GM19025 (cell line): ENCODE measurements around the gene VWA3B.

Experiments
- ATAC-seq: cut with Tn5 transposase; IDR thresholded peaks from one replicate; pipeline ENCODE4 v1.9.1; 2021; ENCODE audit warnings: mild to moderate bottlenecking, low read depth, moderate library complexity; ENCODE audit not compliant: unreplicated experiment

The VWA3B gene

DNA sequence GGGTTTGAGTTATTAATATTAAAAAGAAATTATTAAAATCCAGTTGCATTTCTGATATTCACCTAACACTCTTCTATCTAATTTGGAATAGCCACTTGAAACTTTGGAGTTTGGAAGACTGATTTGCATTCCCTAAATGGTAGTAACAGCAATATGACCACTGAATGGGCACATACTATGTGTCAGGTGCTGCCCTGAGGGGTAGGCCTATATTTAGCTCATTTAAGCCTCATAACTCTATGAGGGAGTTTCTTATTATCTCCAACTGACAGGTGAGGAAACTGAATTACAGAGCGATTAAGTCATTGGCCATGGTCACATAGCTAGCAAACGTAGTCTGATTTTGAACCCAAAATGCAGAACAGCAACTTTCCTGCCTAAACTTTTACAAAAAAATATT is 77.3 kb downstream of the VWA3B start:
- ATAC-seq: no peak

DNA sequence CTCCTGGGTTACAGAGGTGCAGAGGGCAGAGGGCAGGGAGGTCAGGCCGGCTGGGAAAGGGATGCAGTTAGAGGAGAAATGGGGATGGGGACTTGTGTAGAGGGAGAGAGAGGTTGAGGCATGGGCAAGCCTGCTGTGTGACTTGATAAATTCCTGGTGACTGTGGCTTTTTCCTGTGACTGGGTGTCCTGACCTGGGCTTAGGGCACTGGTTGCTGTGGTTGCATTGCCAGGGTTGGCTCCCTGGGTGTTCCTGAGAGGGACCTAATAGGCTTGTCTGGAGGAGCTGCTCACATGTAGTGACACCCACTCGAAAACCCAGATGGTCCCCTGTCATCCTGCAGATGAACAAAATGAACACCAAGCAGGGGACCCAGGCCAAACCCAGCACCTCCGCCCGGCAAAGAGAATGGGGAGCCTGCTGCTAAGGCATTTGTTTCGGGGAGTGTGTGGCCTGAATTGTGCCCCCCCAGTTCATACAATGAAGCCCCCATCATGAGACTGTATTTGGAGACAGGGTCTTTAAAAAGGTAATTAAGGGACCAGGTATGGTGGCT is 78.6 kb downstream of the VWA3B start:
- no peak for ATAC-seq

DNA sequence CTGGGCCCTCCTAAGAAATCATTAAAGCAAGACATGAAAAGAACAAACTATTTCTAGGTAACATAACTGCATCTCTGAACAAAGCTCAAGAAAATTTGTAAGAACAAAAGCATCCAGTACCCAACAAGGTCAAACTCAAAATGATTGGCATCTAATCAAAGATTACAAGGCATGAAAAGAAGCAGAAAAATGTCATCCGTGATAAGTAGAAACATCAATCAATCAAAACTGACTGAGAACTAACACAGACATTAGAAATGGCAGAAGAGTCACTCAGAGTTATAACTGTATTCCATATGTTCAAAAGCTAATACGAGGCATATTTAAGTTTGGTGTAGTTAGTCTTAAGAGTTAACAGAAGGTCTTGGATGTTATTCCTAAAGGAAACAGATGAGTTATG is 80.9 kb downstream of the VWA3B start:
- no peak for ATAC-seq

DNA sequence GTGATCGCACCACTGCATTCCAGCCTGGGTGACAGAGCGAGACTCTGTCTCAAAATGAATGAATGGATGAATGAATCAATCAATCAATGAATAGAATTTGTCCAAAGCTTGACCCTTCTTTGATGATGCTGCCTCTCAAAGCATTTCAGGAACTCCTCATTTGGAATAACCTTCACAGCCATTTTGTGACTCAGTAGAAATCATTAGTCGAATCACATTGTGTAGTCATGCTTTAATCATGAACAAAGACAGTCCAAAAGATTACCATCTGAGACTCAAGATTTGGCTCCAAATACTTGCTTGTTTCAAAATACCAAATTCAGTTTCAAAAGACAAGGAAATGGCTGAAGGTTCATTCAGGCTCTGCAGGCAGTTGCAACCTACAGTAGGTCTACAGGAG is 83.1 kb downstream of the VWA3B start:
- no peak for ATAC-seq

DNA sequence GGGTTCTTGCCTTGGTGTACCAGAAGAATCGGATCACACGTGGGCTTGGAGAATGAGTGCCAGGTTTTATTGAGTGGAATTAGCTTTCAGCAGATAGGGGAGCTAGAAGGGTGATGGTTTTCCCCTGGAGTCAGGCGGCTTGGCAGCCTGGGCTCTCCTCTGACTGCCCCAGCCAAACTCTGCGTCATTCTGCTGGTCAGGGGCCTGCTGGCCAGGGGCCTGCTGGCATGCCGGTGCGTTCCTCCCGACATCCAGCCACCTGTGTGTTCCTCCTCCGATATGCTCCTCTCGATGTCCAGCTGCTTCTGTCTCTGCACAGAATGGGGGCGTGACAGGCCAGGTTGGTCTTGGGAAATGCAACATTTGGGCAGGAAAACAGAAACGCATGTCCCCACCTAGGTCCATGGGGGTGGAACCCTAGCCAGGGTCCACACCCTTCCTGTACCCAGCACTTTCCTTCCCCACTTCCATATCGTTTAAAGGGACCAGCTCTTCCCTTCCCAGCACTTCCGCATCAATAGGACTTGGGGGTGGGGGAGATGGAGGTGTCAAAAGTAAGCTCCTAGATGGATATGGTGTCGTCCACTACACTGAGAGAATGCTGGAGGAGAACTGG is 85.3 kb downstream of the VWA3B start:
- ATAC-seq: no peak

DNA sequence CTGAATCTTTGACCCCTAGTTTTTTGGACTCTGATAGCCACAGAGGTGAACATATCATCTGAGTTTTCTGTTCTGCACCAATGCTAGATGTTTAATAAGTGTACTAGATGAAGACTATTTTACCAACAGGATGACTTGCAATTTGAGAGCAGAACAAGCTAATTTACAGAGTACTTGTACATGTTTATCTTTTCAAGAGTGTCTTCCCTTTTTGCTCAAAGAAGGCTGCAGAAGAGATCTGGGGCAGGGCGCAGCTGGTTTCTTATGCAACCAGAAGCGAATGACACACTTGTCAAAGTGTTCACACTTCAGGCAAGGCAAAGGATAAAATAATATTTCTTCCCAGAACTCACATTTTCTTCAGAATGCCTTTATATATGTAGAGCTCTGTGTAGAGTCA is 86.0 kb downstream of the VWA3B start:
- no peak for ATAC-seq

DNA sequence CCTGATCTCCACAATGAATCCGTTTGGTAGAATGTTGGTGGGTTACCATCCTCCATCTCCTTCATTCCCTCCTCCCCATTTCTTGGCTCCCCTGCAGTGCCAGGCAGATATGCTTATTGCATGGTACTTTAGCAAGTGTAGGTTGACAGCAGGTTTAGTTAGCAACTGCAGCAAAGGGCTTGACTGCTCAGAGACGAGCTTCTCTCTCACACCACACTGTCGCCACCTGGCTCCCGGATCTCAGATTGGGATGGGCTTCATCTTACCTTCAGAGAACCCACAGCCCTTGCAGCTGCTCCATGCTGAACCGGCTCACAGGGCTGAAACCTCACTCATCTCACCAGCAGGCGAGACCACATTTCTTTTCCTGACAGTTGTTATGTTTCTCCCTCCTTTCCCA is 88.8 kb downstream of the VWA3B start:
- no peak for ATAC-seq

DNA sequence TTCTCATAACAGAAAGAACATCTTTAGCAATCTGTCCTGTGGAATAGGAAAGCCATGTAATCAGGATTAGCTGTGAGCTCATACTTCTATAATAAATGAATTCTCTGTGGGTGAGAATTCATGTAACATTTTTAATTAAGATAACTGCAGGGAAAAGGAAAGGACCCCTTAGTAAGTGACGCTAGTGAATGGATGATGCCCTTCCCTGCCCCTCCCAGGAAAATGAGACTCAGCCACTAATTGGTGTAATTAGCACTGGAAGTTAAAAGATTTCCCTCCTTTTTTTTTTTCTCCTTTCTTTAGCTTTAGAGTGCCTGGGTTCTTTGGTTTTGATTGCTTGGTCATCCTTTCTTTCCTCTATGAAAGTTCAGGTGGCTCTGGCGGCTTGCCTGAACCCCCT is 90.3 kb downstream of the VWA3B start:
- ATAC-seq: no peak

DNA sequence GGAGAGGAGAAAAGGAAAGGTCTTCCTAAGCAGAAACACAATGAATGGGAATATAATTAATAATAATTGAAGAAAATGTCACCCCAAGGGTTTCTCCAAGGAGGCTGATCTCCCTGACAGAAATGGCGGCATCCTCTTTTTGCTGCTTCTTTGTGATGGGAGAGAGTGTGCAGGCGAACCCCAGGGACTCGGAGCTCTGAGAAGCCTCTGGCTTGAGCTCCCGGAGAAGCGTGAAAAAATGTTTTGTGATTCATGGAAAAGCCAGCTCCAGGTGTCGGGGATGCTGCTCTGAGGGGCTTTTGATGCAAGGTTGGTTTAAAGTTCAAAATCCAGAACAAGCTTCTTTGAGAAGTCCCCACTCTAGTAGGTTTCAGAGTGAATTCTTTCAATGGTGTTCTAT is 91.0 kb downstream of the VWA3B start:
- ATAC-seq: no peak

DNA sequence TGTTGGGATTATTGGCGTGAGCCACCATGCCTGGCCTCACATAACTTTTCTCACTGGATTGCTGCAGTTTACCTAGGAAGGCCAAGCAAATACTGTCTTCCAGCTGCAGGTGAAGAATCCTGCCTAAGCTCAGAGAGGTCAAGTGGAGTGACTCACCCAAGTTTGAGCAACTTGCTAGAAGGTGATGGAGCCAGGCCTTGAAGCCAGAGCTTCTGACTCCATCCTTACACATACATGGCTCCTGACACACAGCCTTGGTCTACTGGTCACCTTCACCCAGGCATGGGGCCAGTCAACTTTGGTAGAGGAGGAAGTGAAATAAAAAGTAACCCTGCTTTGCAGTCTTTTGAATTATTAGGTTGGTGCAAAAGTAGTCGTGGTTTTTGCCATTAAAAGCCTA is 93.5 kb downstream of the VWA3B start:
- no peak for ATAC-seq

DNA sequence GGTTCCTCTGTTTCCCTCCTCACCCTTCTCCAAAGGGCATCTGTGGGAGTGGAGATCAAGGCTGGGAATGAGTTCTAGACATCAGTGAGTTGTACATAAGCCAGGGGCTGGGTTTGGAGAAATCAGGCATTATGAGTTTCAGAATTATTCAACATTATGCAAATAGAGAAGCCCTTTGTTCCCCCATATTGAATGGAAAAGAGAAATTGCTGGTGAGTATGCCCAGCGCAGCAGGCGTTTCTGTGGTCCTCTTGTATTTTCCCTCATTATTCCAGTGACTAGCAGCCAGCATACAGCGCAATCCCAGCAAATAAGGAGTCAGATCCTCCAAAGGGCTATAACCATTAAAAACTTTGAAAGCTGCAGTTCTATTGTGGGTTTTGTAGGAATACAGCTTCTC is 94.4 kb downstream of the VWA3B start:
- no peak for ATAC-seq

DNA sequence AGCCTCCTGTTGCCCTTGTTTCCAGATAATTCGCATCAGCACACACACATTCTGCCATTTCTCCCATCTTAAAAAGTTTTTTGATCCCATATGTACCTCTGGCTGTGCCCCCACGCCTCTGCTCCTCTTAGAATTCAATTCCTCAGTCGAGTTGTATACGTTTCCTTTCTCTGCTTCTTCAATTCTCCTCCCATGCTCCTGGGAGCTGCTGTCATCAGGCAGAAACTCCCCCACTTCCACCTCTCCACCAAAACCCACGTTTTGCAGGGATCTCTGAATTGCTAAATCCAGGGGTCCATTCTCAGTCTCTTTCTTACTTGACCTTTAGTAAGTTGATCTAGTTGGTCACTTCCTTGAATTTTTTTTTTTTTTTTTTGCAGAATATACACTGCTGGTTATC is 98.8 kb downstream of the VWA3B start:
- no peak for ATAC-seq

DNA sequence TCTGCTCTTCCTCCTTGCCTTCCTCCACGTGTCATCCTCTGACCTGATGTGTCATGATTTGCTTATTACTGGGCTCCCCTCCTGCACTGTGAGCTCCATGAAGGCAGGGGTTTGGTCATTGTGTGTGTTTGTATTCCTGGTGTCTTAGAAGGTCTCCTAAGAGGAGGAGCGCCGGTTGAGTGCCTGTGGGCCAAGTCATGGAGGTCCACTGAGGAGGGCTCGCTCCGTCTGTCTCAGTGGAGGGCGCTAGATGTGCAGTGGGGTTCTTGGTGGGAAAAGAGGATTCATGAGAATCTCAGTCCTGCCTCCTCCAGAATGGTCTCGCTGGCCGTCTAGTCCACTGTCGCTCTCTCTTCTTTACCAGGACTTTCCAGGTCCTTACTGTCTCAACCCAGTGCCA is 100.2 kb downstream of the VWA3B start:
- no peak for ATAC-seq

DNA sequence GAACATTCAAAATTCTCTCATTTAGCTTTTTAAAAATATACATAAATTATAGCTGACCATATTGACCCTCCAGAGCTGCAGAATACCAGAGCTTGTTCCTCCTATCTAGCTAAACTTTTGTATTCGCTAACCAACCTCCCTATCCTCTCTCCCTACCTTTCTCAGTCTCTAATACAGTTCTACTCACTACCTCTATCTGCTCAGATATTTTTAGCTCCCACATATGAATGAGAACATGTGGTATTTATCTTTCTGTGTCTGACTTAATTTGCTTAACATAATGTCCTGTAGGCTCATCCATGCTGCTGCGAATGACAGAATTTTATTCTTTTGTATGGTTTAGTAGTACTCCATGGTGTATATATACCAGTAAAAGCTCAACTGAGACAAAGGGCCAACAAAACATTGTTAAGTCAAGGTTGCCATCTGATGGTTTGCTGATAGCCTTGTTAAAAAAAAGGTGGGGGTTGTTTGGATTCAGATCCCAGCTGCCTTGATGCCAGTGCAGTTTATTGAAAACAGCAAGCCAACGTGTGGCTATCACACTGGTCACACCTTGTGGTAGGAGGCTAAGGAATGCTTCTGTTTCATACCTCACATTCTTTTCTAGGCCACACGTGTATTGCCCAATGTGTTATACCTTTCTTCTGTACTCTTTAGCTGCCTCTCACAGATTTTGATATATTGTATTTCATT is 101.5 kb downstream of the VWA3B start:
- ATAC-seq: no peak

DNA sequence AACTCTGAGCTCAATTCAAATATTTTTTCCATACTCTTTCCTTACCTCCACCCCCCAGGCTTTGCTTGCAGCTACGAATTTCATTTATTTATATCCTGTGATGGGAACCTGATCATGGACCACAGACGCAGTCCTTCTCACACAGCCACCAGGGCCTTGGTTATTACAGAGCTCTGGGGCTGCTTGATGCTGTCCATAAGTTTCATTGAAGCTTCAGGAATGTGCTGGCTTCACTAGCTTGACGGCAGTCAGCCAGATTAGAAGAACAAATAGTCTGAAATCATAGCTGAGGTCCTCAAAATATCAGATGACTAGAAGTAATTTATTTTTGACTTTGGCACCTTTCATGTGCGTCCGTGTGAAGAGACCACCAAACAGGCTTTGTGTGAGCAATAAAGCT is 104.9 kb downstream of the VWA3B start:
- ATAC-seq: no peak

DNA sequence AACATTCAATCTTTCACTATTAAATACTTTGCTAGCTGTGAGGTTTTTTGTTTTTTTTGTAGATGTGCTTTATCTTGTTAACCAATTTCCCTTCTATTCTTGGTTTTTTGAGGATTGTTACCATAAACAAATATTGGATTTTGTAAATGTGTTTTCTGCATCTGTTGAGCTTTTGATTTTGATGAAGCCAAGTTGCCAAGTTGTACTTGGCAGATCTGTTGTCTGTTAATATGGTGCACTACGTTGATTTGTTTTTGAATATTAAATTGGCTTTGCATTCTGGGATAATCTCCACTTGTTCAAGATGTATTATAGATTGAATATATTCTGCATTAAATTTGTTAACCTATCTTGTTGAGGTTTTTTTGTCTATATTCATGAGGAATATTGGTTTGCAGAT is 114.6 kb downstream of the VWA3B start:
- ATAC-seq: no peak

DNA sequence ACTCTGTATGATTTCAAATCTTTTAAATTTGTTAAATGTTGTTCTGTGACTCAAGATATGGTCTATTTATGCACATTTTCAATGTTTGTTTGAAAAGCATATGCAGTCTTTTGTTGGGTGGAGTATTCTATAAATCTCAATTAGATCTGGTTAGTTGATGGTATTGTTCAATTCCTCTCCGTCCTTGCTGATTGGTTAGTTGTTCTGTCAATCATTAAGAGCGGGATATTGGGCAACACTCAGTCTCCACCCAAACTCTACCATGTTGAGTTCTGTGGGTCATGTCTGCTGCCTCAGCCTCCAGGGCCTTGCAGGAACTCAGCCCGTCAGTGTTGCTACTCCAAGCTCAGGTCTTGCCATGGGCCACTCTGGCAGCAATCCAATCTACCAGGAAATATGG is 118.9 kb downstream of the VWA3B start:
- no peak for ATAC-seq

DNA sequence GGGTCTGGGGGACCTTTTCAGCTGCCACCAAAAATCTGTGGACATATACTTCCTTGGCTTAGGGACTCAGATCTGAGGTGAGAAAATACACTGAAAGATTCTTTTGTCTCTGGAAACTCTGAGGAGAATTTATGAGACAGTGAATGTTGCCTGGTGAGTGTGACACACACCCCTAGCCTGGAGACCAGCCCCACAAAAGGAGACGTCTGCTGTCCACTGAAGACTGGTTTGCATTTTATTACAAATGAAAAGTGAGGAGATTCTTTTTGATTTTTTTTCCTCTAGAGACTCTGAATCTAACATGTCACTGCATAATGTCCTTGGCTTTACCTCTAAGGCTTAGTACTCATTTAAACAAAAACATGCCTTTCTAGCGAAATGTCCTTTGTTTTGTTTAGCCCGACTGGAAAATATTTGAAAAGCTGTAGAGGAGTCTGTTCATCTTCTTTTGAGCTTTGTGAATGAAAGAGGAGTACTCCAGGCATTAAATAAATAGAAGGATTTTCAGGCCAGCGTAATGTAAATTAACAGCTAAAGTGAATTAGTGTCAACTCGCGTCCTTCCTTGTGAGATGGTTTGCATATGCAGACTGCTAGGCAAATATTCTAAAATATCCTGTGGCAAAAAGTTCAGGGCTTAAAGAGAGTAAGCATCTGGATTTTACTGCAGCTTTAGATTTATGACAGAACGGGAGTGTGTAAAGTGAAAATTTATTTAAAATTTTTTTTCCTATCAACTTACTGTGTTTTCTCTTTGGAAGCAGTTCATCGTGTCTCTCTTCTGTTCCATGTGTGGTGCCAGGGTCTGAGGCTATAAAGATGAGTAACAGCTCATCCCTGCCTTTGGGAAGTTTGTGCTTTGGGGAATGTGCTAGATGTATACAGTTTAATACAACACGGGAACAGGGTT is 125.4 kb downstream of the VWA3B start:
- ATAC-seq: no peak

DNA sequence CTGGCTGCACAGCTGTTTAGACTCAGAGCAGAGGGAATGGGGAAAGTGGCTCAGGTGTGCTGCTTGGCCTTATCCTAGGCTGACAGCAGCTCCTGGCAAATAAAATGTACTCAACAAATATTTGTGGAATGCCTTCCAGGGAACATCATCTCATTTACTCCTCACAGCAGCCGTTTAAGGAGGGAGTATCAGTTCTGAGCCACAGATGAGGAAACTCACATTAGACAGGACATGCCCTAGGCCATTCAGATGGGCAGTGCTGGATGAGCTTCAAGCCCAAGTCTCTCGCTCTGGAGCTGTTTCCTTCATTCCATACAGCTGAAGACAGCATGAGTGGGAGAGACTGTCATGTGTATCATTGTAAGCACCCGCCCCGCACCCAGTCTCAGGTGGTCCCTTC is 129.6 kb downstream of the VWA3B start:
- no peak for ATAC-seq

DNA sequence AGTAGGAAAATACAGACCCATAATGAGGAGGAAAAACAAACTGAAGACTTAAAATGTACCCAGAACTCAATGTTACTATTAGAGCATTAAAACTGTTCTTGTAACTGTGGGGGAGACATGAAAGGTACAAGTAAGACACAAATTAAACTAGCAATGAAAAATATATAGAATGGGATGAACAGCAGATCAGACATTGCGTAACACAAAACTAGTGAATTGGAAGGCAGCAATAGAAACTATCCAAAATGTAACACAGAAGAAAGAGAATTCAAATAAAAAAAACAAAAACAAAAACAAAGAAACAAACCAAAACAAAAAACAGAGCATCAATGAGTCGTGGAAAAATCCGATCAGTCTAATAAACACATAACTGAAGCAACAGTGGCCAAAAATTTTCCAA is 132.2 kb downstream of the VWA3B start:
- no peak for ATAC-seq

DNA sequence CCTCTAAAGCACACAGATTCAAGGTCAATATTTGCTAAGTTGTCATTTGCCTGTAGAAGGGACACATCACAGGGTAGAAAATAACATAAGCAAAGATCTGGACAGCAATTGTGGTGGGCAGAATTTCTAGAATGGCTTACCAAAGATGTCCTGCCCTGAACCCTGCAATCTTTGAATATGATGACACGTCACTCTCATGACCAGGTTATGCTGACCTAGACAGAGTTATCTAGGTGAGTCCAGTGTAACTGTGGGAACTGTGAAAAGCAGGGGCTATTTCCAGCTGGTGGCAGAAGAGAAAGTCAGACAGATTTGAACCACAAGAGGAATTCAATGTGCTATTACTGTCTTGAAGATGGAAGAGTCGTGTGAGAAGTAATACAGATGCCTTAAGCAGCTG is 147.0 kb downstream of the VWA3B start:
- no peak for ATAC-seq
